ENCODE data around the gene GNAQ.

Gene GNAQ

DNA sequence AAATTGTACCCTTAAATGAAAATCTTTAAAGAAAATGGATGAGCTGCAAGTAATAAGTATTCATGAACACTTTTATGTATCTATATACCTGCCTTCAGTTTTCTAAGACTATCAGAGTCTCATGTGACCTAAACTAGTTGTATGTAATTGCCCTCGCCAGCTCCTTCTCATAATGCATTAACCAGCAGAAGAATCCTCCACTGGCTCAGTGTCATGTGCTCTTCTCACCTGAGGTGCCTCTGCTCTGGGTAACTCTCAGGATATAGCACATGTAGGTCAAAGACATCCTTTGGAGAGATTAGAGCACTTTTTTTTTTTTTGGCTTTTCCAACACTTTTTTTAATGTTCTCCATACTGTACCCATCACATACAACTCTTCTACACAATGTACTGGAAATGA lies 199.8 kb downstream of the GNAQ start:
- in situ Hi-C loops (cut with MboI; ENCODE audit: low sequenced_read_pairs), result no loop called here

DNA sequence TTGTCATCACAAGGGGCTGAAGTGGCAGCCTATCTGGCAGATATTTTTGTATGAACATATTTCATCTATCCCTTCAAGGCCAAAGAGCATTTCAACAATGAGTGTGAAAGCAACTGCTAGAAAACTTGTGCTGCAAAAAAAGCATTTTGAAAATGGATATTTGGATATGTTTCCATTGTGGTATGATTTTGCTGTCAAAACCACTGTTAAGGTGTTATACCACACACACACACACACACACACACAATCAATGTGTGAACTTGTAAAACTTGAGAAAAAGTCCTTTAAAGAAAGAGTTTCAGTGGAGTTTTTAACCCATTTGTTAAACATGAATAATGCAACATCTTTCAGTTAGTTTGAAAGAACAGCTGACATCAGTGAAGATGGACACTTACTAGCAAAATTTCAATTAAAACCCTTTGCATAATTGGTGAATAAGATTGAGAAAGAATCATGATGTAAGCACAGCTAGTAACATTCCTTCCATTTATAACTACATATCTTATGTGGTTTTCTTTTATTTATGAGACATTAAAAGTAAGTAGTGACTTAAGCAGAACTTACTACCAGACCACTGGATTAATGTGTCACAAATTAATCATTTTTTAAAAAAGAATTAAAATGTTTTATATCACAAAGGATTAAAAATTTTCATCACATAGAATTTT lies 200.9 kb downstream of the GNAQ start:
- in situ Hi-C loops (cut with MboI; ENCODE audit: low sequenced_read_pairs), result no loop called here

DNA sequence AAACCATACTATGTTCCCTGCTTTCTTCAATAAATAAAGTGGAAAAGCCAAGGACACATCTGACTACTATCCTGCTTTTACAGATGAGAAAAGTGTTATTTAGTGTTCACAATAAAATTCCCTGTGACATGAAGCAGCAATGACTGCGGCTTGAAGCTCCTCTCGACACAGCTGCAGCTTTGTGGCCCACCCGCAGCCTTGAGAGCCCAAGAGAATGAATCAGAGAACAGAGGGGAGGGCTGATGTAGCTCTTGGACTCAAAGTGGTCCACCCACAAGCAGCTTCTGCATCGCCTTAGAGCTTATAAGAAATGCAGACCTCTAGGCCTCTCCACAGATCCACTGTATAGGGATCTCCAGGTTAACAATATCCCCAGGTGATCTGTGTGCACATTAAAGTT lies 202.2 kb downstream of the GNAQ start:
- in situ Hi-C loops (cut with MboI; ENCODE audit: low sequenced_read_pairs), result no loop called here

DNA sequence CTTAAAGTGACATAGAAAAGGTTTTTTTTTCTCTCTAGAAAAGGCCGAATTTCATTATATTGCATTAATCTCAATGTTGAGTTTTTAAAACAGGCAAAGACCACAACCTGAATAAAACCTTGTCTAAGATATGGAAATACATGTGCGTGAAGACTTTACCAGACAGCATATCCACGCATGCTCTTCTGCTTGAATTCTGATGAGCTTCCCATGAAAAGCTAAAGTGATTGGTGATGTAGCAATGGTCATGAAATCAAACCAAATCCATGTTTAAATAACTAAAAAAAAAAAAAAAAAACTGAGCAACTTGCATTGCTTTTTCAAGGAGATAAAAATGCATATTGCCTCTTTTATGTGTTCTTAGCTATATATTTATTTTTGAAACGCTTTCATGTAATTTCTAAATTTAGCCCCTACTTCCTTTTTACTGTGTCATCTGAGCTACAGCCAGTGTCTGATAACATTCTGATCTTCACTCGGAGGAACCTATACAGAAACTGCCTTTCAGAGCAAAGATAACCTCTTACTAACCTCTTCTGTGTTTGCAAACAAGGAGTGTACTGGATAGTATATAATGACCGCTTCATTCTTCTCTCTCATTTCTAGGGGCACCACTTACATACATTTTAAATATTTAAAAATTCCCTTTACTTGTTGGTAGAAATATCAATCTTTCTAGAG lies 204.4 kb downstream of the GNAQ start:
- in situ Hi-C loops (cut with MboI; ENCODE audit: low sequenced_read_pairs), result no loop called here

DNA sequence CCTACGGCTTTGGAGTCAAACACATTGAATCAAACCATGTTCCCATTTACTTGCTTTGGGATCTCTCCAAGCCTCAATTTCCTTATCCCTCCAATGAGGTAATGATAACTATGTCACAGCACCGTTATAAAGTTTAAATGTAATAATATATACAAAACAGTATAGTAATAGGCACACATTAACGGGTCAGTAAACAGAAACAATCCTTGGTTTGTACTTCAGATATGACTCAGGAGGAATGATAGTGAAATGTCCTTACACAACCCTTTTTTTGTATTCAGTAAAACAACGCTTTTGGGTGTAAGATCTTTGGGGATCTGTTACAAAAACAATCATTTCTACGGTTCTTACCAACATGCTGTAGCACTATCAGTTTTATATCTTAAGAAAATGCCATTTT lies 205.0 kb downstream of the GNAQ start:
- in situ Hi-C loops (cut with MboI; ENCODE audit: low sequenced_read_pairs), result no loop called here

DNA sequence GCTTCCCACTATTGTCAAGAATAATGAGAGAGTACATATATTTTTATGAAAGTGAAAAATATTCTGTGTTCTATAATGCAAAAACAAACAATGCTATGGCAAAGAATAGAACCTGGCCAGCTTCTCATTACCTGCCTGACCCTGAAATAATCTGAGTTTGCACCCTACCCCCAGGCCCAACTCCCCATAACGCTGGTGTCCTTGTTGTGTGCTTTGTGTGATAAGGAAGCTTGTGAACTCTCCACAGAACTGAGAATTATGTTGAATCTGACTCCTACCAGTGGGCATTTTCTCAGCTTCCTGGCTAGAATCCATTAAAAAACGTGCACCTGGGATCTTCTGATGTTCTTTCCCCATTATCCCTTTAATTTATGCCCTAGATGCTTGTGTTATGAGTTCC lies 205.5 kb downstream of the GNAQ start:
- in situ Hi-C loops (cut with MboI; ENCODE audit: low sequenced_read_pairs), result no loop called here

DNA sequence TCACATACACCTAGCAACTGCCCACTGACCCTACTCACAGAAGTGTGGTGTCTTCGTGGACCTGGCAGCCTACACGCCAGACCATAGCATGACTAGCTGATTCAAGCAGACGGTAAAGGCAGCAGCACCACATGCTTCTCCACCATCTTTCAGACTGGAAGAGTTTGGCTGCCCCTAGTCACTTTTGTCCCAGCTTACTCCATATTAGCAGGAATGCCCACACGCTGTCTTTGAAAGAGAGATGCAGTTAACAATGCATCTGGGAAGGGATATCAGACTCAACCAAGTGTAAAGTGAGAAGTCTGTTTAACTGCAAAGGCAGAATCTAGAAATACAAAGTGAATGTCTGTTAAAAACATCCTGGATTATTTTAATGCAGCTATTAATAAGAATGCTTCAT lies 206.2 kb downstream of the GNAQ start:
- in situ Hi-C loops (cut with MboI; ENCODE audit: low sequenced_read_pairs), result no loop called here

DNA sequence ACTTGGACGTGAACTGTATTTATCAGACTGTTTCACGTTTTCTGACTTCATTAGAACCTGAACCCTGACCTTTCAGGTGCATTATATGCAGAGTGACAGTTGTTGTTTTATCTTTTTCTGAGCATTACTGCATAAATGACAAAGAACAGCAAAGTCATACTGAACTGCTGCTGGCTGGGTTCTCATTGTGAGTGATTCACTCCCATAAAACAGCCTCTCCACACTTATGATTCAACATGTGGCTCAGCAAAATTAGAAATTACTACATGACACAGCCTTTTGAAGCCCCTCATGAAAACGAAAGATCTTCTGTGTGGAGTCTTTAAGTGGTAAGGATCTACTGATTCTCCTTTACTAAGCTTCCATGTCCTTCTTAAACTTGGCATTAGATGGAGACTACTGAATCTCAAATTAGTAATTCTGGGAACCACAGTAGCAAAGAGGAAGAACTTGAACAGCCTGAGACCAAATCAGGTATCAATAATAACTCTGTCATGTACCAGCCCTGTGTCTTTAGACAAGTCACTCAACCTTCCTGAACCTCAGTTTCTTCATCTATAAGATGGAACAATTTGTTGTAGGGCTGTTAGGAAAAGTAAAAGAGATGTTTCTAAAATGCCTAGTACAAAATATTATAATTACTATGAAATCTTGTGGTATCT lies 211.2 kb downstream of the GNAQ start:
- in situ Hi-C loops (cut with MboI; ENCODE audit: low sequenced_read_pairs), result no loop called here

DNA sequence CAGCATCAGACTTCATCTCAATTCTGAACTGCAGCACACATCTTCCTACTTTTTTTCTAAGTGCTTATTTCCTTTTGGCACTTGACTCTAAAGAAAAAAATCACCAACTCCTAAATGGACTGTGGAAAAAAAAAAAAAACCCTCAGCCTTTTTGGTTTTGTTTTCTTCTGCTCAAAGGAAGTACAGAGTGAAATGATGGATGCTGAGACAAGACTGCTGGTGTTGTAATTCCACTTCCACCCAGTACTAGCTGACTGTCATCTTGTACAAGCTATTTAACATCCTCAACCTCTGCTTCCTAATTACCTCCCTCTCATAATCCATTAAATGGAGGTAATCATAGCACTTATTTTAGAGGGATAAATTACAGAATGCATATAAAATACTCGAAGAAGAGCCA lies 212.0 kb downstream of the GNAQ start:
- in situ Hi-C loops (cut with MboI; ENCODE audit: low sequenced_read_pairs), result no loop called here

DNA sequence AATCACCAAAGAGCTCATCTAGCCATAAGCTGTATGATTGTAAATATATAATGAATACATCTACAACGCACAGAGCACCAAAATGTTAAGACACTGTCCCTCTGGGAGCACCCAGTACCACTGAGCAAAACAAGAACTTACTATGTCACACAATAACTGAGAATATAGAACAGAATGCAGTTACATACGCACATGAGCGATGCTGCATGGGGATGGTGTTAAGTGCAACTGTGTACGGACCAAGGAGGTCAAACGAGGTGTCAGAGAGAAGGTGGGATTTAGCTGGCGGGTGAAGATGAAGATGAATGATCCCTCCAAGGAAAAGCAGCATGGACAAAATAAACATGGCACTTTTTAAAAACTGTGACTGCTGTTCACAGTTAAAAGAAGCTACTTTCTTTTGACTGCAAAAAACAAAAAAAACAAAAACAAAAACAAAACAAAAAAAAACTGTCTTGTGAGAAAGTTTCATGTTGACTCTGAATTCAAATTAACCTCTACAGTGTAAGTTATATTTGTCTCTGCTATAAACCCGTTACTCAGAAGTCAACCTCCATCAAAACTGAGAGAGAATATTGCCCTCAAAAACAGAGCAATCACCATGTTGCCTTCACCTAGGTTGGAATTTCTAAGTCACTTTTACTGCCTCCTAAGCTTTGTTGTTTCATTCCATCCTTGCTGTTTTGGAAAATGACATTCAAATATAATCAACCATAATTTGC lies 213.9 kb downstream of the GNAQ start:
- in situ Hi-C loops (cut with MboI; ENCODE audit: low sequenced_read_pairs), result no loop called here

DNA sequence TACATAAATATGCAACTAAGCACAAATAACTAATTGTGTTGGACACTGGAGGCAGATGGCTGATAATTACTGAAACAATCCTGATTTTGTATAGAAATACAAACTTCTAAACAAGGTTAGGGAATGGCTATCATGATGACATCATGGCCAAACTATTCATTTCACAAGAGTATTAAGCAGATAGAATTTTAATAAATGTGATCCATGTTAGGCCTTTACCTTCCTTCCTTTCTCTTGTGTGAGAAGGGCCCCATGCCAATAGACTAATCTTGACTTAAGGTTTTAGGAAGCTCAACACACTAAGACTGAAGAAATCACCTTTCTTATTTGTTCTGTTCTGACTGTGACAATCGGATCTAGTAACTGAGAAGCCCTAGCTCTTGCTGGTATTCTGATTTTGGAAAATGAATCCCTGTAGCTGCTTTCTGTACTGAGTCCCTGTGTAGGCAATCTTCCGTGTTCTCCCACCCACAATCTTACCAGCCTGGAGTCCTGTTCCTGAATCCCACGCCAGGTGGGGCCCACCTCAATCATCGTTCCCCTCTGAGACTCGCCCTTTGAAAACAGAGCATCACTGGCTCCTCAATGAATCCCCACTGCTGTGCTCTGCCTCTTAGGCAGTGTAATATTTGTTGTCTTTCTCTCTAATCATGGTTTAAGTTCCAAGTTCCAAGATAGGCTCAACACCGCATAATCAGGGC lies 214.8 kb downstream of the GNAQ start:
- in situ Hi-C loops (cut with MboI; ENCODE audit: low sequenced_read_pairs), result no loop called here

DNA sequence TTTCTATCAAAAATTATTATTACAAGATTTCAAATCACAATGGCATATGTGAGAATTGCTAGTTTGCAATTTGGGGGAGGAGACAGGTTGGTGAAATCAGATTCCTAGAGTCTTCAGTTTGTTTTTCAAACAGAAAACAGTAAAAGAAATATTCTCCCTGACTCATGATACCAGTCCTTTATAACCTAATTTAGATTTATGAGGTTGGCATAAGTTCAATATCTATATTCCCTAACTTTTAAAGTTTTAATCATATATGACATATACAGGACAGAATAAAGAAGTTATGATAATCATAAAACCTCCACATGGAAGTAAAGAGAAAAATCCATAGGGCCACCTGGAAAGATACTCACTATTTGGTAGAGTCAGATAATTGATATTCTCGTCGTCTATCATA lies 216.4 kb downstream of the GNAQ start:
- in situ Hi-C loops (cut with MboI; ENCODE audit: low sequenced_read_pairs), result no loop called here

DNA sequence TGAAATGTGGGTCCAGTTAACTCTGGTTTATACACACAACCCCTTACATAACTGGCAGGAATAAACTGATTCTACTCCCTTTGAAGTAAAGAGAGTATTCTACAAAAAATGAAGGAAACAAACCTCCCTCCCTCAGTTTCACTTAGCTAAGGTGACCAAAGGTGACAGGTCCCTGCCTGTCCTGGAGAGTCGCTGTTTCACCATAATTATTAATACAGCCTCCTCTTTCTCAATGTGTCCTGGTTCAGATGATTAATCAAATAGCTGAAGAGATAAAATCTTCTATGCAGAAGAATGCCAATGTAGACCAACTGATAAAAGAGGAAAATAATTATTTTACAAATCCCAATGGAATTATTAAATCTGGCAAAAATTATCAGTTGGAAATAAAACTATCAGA lies 219.8 kb downstream of the GNAQ start:
- in situ Hi-C loops (cut with MboI; ENCODE audit: low sequenced_read_pairs), result no loop called here

DNA sequence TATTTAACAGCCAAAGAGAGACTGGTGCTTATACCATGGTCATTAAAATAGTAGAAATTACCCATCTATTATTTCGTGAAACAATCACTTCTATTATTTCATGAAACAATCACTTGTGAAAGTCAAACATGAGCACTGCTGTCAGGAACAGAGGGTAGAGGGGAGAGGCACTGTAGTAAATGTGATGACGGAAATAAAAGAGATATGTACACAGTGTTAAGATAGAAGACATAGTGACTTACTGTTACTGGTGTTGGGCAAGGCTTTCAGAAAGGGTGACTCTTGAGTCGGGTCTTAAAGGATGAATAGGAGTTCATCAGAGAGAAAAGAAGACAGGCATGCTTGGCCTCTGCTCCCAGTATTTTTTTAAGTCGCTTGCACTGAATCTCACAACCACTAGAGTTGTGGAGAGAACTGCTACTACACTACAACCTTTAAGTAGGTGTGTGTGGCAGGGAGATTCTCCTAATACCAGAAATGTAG lies 220.9 kb downstream of the GNAQ start:
- in situ Hi-C loops (cut with MboI; ENCODE audit: low sequenced_read_pairs), result no loop called here

DNA sequence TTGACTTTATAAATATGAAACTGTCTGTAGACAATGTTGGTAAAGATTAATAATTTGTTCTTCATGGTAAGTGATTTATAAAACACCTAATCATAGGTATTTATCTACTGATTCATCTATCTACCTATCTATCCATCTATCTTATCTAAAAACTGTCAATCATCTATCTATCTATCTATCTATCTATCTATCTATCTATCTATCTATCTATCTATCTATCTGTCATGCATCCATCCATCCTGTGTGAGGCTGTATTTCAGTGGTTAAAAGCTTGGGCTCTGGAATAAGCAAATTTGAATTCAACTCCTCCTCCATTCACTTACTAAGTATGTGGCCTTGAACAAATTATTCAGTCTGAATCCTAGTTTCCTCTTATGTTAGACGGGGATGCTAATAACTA lies 221.6 kb downstream of the GNAQ start:
- in situ Hi-C loops (cut with MboI; ENCODE audit: low sequenced_read_pairs), result no loop called here

DNA sequence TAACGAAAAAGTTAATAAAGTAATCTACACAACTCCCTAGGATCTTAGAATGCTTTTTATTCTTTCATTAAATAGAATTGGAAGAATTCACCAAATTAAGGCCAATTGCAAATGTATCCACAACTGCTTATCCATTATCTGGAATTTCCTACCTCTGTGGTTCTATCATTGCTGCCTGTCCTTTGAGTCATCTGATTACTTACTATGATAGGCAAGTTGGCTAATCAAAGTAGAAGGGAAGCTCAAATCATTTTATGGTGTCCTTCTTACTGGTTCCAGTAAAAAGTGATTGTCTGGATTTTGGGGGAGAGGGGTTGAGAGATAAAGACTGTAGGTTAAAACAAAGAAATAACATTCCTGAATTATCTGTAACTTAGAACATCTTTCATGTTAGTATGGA lies 222.1 kb downstream of the GNAQ start:
- in situ Hi-C loops (cut with MboI; ENCODE audit: low sequenced_read_pairs), result no loop called here

DNA sequence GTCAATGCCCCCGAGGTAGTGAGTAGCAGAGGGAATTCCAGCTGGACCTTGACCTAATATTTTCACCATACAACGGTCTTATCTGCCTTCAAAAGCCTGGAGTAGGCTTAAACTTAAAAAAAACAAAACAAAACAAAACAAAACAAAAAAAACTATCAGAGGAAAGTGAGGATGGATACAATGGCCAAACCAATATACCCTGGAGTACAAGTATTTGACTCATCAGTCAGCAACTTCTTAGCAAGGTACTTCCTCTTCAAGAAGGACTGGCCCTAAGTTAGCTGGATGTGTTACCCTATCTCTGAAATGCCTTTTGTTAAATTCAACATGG lies 222.9 kb downstream of the GNAQ start:
- in situ Hi-C loops (cut with MboI; ENCODE audit: low sequenced_read_pairs), result no loop called here

DNA sequence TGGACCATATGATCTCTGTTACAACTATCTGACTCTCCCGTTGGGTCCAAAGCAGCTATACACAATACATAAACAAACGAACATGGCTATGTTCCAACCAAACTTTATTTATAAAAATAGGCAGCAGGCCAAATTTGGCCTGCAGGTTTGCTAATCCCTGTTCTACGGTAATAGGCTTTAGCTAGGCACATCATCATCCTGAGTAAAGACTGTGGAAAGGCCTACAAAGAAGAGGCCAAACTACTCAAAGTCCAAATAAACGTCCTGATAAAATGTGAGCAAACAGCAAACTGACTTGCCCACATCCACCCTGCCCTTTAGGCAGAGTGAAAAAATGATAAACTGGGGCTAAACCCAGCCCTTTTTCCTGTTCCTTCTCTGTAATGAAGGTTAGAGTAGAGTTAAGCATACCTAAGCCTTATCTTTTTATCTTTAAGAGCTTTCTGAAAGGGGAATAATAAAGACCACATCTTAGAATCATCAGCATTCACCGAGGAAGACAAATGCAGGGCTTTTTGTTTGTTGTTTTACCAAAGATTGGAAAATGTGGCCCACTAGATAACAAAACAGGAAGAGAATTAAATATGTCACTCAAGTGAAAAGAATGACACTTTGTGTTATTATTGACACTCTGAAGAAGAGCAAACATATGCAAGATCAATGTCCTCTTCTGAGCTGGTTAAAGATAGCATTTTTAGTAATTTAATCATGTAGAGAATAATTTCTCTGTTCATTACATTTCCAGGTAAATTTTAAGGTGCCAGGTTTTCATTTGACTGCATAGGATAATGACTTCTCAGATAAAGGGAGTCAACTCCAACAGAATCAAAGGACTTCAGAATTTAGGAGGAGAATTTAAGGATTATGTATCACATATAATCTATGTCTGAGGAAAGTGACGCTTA lies 223.5 kb downstream of the GNAQ start:
- in situ Hi-C loops (cut with MboI; ENCODE audit: low sequenced_read_pairs), result no loop called here

DNA sequence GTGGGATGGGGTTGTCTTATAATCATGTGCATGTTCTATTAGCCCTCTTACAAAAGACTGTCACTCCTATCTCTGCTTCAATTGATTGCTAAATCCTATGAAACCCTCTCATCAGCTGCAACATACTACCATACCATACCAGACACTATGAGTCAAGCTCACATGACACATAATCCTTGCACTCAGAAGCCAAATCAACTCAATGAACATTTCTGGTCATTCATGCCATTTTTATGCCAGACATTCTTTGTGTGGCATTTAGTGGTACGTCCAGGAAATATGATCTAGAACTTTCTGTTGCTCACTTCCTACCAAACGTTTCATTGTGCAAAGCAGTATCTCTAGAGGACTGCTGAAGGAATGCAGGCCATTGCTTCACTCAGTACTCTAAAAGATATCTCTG lies 224.3 kb downstream of the GNAQ start:
- in situ Hi-C loops (cut with MboI; ENCODE audit: low sequenced_read_pairs), result no loop called here

DNA sequence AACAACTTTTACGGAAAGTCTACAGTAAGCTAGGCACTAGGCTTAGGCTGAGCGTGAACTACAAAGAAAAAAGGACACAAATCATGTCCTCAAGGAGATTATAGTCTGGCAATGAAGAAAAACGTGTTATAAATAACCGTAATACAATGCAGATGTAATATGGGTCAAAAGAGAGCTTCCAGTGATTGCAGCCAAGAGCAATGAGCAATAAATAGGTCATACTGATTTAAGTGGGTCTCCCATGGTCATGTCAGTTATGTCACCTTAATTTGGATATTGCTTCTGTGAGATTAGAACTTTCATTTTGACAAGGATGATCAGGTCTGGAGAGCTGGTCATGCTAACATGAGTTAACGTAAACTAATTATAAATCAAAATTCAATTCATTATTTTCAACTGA lies 224.9 kb downstream of the GNAQ start:
- in situ Hi-C loops (cut with MboI; ENCODE audit: low sequenced_read_pairs), result no loop called here

All from HL-60/S4 treated with phorbol 12-myristate 13-acetate at 8.2 ng/mL for 4 days and 3 days (cell line).